HG03025 (cell line): ENCODE data around the gene PSG5.
"Not testable (repeated sequence)": the region's sequence is repeated elsewhere in the genome, so short reads cannot be mapped to it uniquely, and the experiment has no call there.

Source experiments
- ATAC-seq: cut with Tn5 transposase; IDR thresholded peaks from one replicate; pipeline ENCODE4 v1.9.1; 2021; ENCODE audit warnings: mild to moderate bottlenecking, moderate library complexity; ENCODE audit not compliant: unreplicated experiment, low FRiP score

PSG5 gene

GRCh38 chr19:43192381-43193155 lies 6.2 kb upstream of the PSG5 start:
- ATAC-seq = not testable (repeated sequence)

- not testable (repeated sequence) for ATAC-seq
Observed at GRCh38 chr19:43188092-43188491, 1.8 kb upstream of the PSG5 start.

GRCh38 chr19:43181869-43182771 lies 4.2 kb downstream of the PSG5 start:
- not testable (repeated sequence) for ATAC-seq

- not testable (repeated sequence) for ATAC-seq
Observed at GRCh38 chr19:43179569-43180147, 6.7 kb downstream of the PSG5 start.

- not testable (repeated sequence) for ATAC-seq
Observed at GRCh38 chr19:43178577-43178976, 7.8 kb downstream of the PSG5 start.

- not testable (repeated sequence) for ATAC-seq
Observed at GRCh38 chr19:43165906-43166305, 20.4 kb downstream of the PSG5 start.

- not testable (repeated sequence) for ATAC-seq
Observed at GRCh38 chr19:43163135-43163534, 23.2 kb downstream of the PSG5 start.

- not testable (repeated sequence) for ATAC-seq
Observed at GRCh38 chr19:43162261-43162660, 24.1 kb downstream of the PSG5 start.

- ATAC-seq = no peak
Observed at GRCh38 chr19:43152214-43152613, 34.1 kb downstream of the PSG5 start.

- ATAC-seq = not testable (repeated sequence)
Observed at GRCh38 chr19:43149788-43150187, 36.5 kb downstream of the PSG5 start.

GRCh38 chr19:43148233-43148632 lies 38.1 kb downstream of the PSG5 start:
- ATAC-seq = no peak

GRCh38 chr19:43141763-43142162 lies 44.6 kb downstream of the PSG5 start:
- not testable (repeated sequence) for ATAC-seq

GRCh38 chr19:43132696-43133095 lies 53.6 kb downstream of the PSG5 start:
- no peak for ATAC-seq

GRCh38 chr19:43131281-43131842 lies 55.0 kb downstream of the PSG5 start:
- not testable (repeated sequence) for ATAC-seq

GRCh38 chr19:43129197-43129596 lies 57.1 kb downstream of the PSG5 start:
- ATAC-seq = not testable (repeated sequence)

- ATAC-seq = not testable (repeated sequence)
Observed at GRCh38 chr19:43127336-43127735, 59.0 kb downstream of the PSG5 start.

GRCh38 chr19:43126720-43127119 lies 59.6 kb downstream of the PSG5 start:
- no peak for ATAC-seq

GRCh38 chr19:43124360-43124759 lies 62.0 kb downstream of the PSG5 start:
- no peak for ATAC-seq

GRCh38 chr19:43120433-43121026 lies 65.8 kb downstream of the PSG5 start:
- ATAC-seq = not testable (repeated sequence)

GRCh38 chr19:43119526-43119925 lies 66.8 kb downstream of the PSG5 start:
- not testable (repeated sequence) for ATAC-seq
